ENCODE measurements around the gene IRX1.

- TF ChIP-seq CTCF (IDR thresholded peaks at IDR 0.05) (no peak), POLR2AphosphoS5 (IDR thresholded peaks at IDR 0.05) (no peak), POLR2A (IDR thresholded peaks at IDR 0.05) (no peak)
These were observed 13.6 kb downstream of the IRX1 start for GRCh38 chr5:3609120-3609681.

Measured in prostate gland (tissue), 2 donors.